SK-N-SH treated with all-trans-retinoic acid at 6 μM for 48 hours (cell line): Measurements from ENCODE around the gene CTNND2.

Experiments
- ARNTL ChIP-seq: fragments of 450-650 bp; formaldehyde crosslinking; IDR thresholded peaks from 2 replicates; pipeline ENCODE4 v1.5.0; 2020; ENCODE audit warnings: low read depth, mild to moderate bottlenecking, moderate library complexity, borderline replicate concordance
- ISL1 ChIP-seq: fragments of 250-450 bp; sonication (Bioruptor Pico); IDR thresholded peaks from 2 replicates; pipeline ENCODE4 v2.1.2; 2022; ENCODE audit warnings: mild to moderate bottlenecking, moderate library complexity
- PATZ1 ChIP-seq: fragments of 250-450 bp; sonication (Bioruptor Pico); IDR thresholded peaks from 2 replicates; pipeline ENCODE4 v1.8.0; 2020; ENCODE audit warnings: mild to moderate bottlenecking, moderate library complexity, borderline replicate concordance
- TSHZ2 ChIP-seq: fragments of 250-450 bp; sonication (Bioruptor Pico); IDR thresholded peaks from 2 replicates; pipeline ENCODE4 v1.5.0; 2020; ENCODE audit warnings: mild to moderate bottlenecking, moderate library complexity
- ZC3H10 ChIP-seq: fragments of 250-450 bp; sonication (Bioruptor Pico); IDR thresholded peaks from 2 replicates; pipeline ENCODE4 v1.5.1; 2021; ENCODE audit warnings: mild to moderate bottlenecking, moderate library complexity
- ZFP3 ChIP-seq: fragments of 250-450 bp; sonication (Bioruptor Pico); IDR thresholded peaks from 2 replicates; pipeline ENCODE4 v1.5.0; 2020; ENCODE audit warnings: mild to moderate bottlenecking, moderate library complexity
- ZFP30 ChIP-seq: fragments of 450-650 bp; formaldehyde crosslinking; IDR thresholded peaks from 2 replicates; pipeline ENCODE4 v1.5.0; 2022; ENCODE audit warnings: mild to moderate bottlenecking, moderate library complexity
- ZNF70 ChIP-seq: fragments of 450-650 bp; formaldehyde crosslinking; IDR thresholded peaks from 2 replicates; pipeline ENCODE4 v1.5.0; 2020; ENCODE audit warnings: mild to moderate bottlenecking, moderate library complexity
- ZNF8 ChIP-seq: fragments of 450-650 bp; formaldehyde crosslinking; IDR thresholded peaks from 2 replicates; pipeline ENCODE4 v1.5.0; 2020; ENCODE audit warnings: mild to moderate bottlenecking, moderate library complexity

- TF ChIP-seq ZNF8 (CRISPR knock-in tag): no peak
- no peak for TF ChIP-seq TSHZ2 (CRISPR knock-in tag)
- TF ChIP-seq ZFP3 (CRISPR knock-in tag): no peak
- no peak for TF ChIP-seq ZNF70 (CRISPR knock-in tag)
- TF ChIP-seq PATZ1: no peak
- no peak for TF ChIP-seq ZFP30
- no peak for TF ChIP-seq ISL1
- TF ChIP-seq ARNTL (CRISPR knock-in tag): no peak
- no peak for TF ChIP-seq ZC3H10 (CRISPR knock-in tag)
These were observed 831.7 kb downstream of the CTNND2 start for GRCh38 chr5:11072568-11072967.
